K562 (cell line): ENCODE data around the gene ANKRD65. TPM values are rescaled to one million over a fixed set of nuclear protein-coding genes. Genes with fewer than 3 reads are reported as not detected.

Experiments
- ETS2 ChIP-seq: IDR thresholded peaks from 2 replicates; pipeline ENCODE4 v1.6.1; 2016; ENCODE audit warnings: borderline replicate concordance, missing genetic modification characterization, mild to moderate bottlenecking, moderate library complexity, missing compliant biosample characterization; ENCODE audit not compliant: poor library complexity, severe bottlenecking
- GTF2F1 ChIP-seq: IDR thresholded peaks from 2 replicates; pipeline ENCODE4 v1.6.1; 2011; ENCODE audit warnings: low read depth, low read length, improper control_type of control experiment
- HNRNPL ChIP-seq: fragments of 200-400 bp; formaldehyde crosslinking; IDR thresholded peaks from 2 replicates; pipeline ENCODE4 v1.6.1; 2017; ENCODE audit warnings: low read depth, mild to moderate bottlenecking, low read length
- KDM5B ChIP-seq: fragments of 200-600 bp; sonication (generic); IDR thresholded peaks from 2 replicates; pipeline ENCODE4 v1.6.1; 2012; ENCODE audit warnings: low read depth, mild to moderate bottlenecking, moderate library complexity, low read length, control low read depth, inconsistent platforms; ENCODE audit not compliant: insufficient replicate concordance
- MECOM ChIP-seq: fragments of 250-450 bp; sonication (Bioruptor Pico); IDR thresholded peaks from 2 replicates; pipeline ENCODE4 v1.8.0; 2022; ENCODE audit warnings: inconsistent platforms
- NFYB ChIP-seq: IDR thresholded peaks from 2 replicates; pipeline ENCODE4 v1.6.1; 2011; ENCODE audit warnings: mild to moderate bottlenecking, moderate library complexity; ENCODE audit not compliant: insufficient read length; ENCODE audit errors: extremely low read depth
- SPI1 ChIP-seq: IDR thresholded peaks from 2 replicates; pipeline ENCODE4 v1.6.1; 2011; ENCODE audit warnings: low read depth, low read length, control low read depth, borderline replicate concordance
- TCF3 ChIP-seq: sonication (generic); formaldehyde crosslinking; IDR thresholded peaks from 2 replicates; pipeline ENCODE4 v1.4.0; 2020; ENCODE audit warnings: mild to moderate bottlenecking, missing genetic modification reagents
- TFAM ChIP-seq: fragments of 250-450 bp; sonication (Bioruptor Pico); conservative IDR thresholded peaks from 2 replicates; pipeline ENCODE4 v1.5.0; 2021; ENCODE audit warnings: mild to moderate bottlenecking, moderate library complexity
- ZBTB7A ChIP-seq: IDR thresholded peaks from 2 replicates; pipeline ENCODE4 v1.6.1; 2011; ENCODE audit warnings: low read depth, mild to moderate bottlenecking, low read length, moderate library complexity, borderline replicate concordance; ENCODE audit not compliant: control insufficient read depth
- ZNF436 ChIP-seq: fragments of 250-450, 450-650 bp; sonication (Bioruptor Pico); formaldehyde crosslinking; IDR thresholded peaks from 2 replicates; pipeline ENCODE4 v1.7.0; 2020; ENCODE audit warnings: mild to moderate bottlenecking
- ZNF717 ChIP-seq: fragments of 250-450 bp; sonication (Bioruptor Pico); IDR thresholded peaks from 2 replicates; pipeline ENCODE4 v1.5.0; 2021
- polyA plus RNA-seq, 8 experiments: library from polyadenylated mRNA; depleted of rRNA in 4 of 8; stranded (reverse) in 5 of 8; unstranded in 3 of 8; fragments of >200 nt; fragmentation: Nextera tagmentation in 2 of 8; fragmentation: Illumina TruSeq in 1 of 8; extraction: Ambion mirVana in 2 of 8; extraction: Trizol in 1 of 8; gene quantifications; 2 replicates each; pipeline versions ENCODE4 v1.2.1 to v1.2.3, GENCODE V29; 2011 to 2014; ENCODE audit warnings: inconsistent platforms in 1 of 8, missing spikeins in 1 of 8
- total RNA-seq, 7 experiments: library from RNA; depleted of rRNA in 6 of 7; stranded (reverse); fragments of >200 nt in 6 of 7; fragmentation: Illumina TruSeq in 2 of 7; extraction: Trizol in 2 of 7; gene quantifications; 2 replicates each; pipeline versions ENCODE4 v1.2.1 to v1.2.3, GENCODE V29; 2011 to 2021; ENCODE audit warnings: low replicate concordance in 1 of 7
- TF ChIP-seq, protein P1 (sequence below): fragments of 450-650 bp; IDR thresholded peaks from 2 replicates; pipeline ENCODE4 v1.6.1; 2018; ENCODE audit warnings: mild to moderate bottlenecking, low read depth; ENCODE audit not compliant: partially characterized antibody
- TF ChIP-seq, protein P2 (sequence below): fragments of 450-650 bp; conservative IDR thresholded peaks from 2 replicates; pipeline ENCODE4 v1.6.1; 2016; ENCODE audit warnings: missing genetic modification characterization, low read depth, mild to moderate bottlenecking, control low read depth, missing compliant biosample characterization

ANKRD65 gene
- total and polyA plus RNA-seq, 9 of the 15 experiments (the other 6 are each of a cell fraction or from before 2014, with no cell fraction given), result not detected

DNA sequence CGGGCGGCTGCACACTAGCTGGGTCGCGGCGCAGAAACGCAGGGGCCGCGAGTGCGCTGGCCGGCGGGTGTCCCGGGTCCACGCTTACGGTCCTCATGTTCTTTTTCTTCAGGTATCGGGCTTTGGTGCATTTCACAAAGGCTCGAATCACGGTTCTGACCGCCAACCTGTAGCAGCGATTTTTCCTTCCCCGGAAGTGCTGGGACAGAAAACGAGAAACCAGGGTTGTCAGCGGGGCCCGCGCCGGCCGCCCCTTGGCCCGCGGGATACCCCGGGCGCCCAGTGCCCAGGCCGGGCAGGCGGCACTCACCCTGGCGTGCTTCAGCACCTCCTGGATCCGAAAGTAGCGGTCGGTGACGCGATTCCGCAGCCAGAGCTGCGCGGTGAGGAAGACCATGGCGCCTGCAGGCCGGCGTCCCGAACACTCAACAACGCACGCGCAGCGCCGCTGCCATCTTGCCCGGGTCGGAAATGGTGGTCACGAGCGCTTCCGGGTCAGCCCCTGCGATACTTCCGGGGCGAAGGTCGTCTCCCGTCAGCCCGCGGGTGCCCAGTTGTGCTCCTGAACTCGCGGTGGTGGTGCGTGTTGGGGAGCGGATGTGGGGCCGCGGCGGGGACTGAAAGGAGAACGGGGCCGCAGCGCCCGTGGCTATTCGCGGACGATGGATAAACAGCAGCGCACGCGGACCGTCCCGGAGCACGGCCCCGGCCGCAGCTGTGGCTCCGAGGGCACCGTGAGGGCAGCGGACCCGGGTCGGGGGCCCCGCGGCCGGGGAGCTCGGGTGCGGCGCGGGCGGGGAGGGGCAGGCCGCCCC lies 14.0 kb downstream of the ANKRD65 start, which contains the start of gene MRPL20 (continued):
- TF ChIP-seq, protein P1, sequence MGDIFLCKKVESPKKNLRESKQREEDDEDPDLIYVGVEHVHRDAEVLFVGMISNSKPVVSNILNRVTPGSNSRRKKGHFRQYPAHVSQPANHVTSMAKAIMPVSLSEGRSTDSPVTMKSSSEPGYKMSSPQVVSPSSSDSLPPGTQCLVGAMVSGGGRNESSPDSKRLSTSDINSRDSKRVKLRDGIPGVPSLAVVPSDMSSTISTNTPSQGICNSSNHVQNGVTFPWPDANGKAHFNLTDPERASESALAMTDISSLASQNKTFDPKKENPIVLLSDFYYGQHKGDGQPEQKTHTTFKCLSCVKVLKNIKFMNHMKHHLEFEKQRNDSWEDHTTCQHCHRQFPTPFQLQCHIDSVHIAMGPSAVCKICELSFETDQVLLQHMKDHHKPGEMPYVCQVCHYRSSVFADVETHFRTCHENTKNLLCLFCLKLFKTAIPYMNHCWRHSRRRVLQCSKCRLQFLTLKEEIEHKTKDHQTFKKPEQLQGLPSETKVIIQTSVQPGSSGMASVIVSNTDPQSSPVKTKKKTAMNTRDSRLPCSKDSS, result no peak
- TF ChIP-seq TCF3 (CRISPR knock-in tag) (no peak), KDM5B (peak; percentile 89), ZNF436 (0 out of 2 replicates have a peak, but pooled peaks have one; percentile 35), SPI1 (no peak), GTF2F1 (peak; percentile 85), TFAM (CRISPR knock-in tag) (no peak), ZNF717 (CRISPR knock-in tag) (no peak), HNRNPL (peak; percentile 63; the same call in 1 of the 2 replicates), ZBTB7A (peak; percentile 58; the same call in 1 of the 2 replicates), NFYB (no peak), ETS2 (tag) (peak; percentile 64), MECOM (CRISPR knock-in tag) (no peak)
- TF ChIP-seq, protein P2, sequence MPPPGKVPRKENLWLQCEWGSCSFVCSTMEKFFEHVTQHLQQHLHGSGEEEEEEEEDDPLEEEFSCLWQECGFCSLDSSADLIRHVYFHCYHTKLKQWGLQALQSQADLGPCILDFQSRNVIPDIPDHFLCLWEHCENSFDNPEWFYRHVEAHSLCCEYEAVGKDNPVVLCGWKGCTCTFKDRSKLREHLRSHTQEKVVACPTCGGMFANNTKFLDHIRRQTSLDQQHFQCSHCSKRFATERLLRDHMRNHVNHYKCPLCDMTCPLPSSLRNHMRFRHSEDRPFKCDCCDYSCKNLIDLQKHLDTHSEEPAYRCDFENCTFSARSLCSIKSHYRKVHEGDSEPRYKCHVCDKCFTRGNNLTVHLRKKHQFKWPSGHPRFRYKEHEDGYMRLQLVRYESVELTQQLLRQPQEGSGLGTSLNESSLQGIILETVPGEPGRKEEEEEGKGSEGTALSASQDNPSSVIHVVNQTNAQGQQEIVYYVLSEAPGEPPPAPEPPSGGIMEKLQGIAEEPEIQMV (tag), result no peak
